ENCODE measurements around the gene CTRB1.

GRCh38 chr16:75247249-75247648 lies 28.5 kb downstream of the CTRB1 start:
- TF ChIP-seq CHD2 (IDR thresholded peaks at IDR 0.05; ENCODE audit: low read length, partially characterized antibody) (no peak), POLR2A (IDR thresholded peaks at IDR 0.05; ENCODE audit: low read length) (no peak), RAD21 (conservative IDR thresholded peaks at IDR 0.05 in 1 of 2, IDR thresholded peaks at IDR 0.05 in 1 of 2) (no peak), SMC3 (IDR thresholded peaks at IDR 0.05) (no peak), CEBPB (IDR thresholded peaks at IDR 0.05) (no peak)
- TF ChIP-seq, protein P1, sequence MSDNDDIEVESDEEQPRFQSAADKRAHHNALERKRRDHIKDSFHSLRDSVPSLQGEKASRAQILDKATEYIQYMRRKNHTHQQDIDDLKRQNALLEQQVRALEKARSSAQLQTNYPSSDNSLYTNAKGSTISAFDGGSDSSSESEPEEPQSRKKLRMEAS (IDR thresholded peaks at IDR 0.05) = no peak
- TF ChIP-seq, protein P2, sequence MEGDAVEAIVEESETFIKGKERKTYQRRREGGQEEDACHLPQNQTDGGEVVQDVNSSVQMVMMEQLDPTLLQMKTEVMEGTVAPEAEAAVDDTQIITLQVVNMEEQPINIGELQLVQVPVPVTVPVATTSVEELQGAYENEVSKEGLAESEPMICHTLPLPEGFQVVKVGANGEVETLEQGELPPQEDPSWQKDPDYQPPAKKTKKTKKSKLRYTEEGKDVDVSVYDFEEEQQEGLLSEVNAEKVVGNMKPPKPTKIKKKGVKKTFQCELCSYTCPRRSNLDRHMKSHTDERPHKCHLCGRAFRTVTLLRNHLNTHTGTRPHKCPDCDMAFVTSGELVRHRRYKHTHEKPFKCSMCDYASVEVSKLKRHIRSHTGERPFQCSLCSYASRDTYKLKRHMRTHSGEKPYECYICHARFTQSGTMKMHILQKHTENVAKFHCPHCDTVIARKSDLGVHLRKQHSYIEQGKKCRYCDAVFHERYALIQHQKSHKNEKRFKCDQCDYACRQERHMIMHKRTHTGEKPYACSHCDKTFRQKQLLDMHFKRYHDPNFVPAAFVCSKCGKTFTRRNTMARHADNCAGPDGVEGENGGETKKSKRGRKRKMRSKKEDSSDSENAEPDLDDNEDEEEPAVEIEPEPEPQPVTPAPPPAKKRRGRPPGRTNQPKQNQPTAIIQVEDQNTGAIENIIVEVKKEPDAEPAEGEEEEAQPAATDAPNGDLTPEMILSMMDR (IDR thresholded peaks at IDR 0.05) = no peak
- TF ChIP-seq, protein P3, sequence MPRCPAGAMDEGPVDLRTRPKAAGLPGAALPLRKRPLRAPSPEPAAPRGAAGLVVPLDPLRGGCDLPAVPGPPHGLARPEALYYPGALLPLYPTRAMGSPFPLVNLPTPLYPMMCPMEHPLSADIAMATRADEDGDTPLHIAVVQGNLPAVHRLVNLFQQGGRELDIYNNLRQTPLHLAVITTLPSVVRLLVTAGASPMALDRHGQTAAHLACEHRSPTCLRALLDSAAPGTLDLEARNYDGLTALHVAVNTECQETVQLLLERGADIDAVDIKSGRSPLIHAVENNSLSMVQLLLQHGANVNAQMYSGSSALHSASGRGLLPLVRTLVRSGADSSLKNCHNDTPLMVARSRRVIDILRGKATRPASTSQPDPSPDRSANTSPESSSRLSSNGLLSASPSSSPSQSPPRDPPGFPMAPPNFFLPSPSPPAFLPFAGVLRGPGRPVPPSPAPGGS (IDR thresholded peaks at IDR 0.05) = no peak

Measured in A549 (cell line).